Caco-2 (cell line): ENCODE data around the gene SWAP70. TPM values are rescaled to one million over a fixed set of nuclear protein-coding genes. Genes with fewer than 3 reads are reported as not detected.

Experiments used
- BruUV-seq: library from RNA; stranded (reverse); fragments of 400-500 nt; replicated peaks from 2 replicates; lab custom pipeline; 2021; lab: Mats Ljungman, UMichigan
- CTCF ChIA-PET: fragments of 300-600 bp; sonication (Branson Sonifier 250); formaldehyde crosslinking; loops from one replicate; lab custom pipeline; 2022; ENCODE audit warnings: antibody characterized with exemption; lab: Charles Lee
- POLR2A ChIA-PET: fragments of 300-600 bp; sonication (Branson Sonifier 250); formaldehyde crosslinking; loops from one replicate; lab custom pipeline; 2022; ENCODE audit warnings: antibody characterized with exemption; lab: Charles Lee
- DNase-seq, 2 experiments: peaks; one replicate each; pipeline versions ENCODE4 v3.0.0 to v3.0.0-alpha.2; 2020 to 2022
- H3K27me3 ChIP-seq: replicated peaks from 2 replicates; pipeline ENCODE4 v1.6.0; 2011; ENCODE audit warnings: low read length; ENCODE audit not compliant: control insufficient read depth, insufficient read depth
- H3K36me3 ChIP-seq: 2 replicates; pipeline ENCODE4 v1.5.1; 2011; ENCODE audit warnings: low read length; ENCODE audit not compliant: control insufficient read depth, insufficient read depth
- H3K4me1 ChIP-seq: fragments of 250-450 bp; sonication (Bioruptor Pico); 2 replicates; pipeline ENCODE4 v1.5.1; 2020; ENCODE audit warnings: mild to moderate bottlenecking
- H3K4me3 ChIP-seq: 2 replicates; pipeline ENCODE4 v1.5.1; 2011; ENCODE audit warnings: low read depth, mild to moderate bottlenecking, control low read depth, low read length
- H3K9me3 ChIP-seq: fragments of 250-450 bp; sonication (Bioruptor Pico); 2 replicates; pipeline ENCODE4 v1.5.1; 2020; ENCODE audit warnings: mild to moderate bottlenecking, moderate library complexity
- H3K27ac Mint-ChIP-seq: one replicate; pipeline ENCODE4 v1.8.0; 2022; ENCODE audit warnings: mixed read lengths; ENCODE audit not compliant: unreplicated experiment
- H3K27me3 Mint-ChIP-seq: one replicate; pipeline ENCODE4 v1.8.0; 2022; ENCODE audit warnings: mixed read lengths; ENCODE audit not compliant: insufficient read depth, unreplicated experiment
- H3K36me3 Mint-ChIP-seq: one replicate; pipeline ENCODE4 v1.8.0; 2022; ENCODE audit warnings: mild to moderate bottlenecking, mixed read lengths; ENCODE audit not compliant: insufficient read depth, unreplicated experiment
- H3K4me1 Mint-ChIP-seq: one replicate; pipeline ENCODE4 v1.8.0; 2022; ENCODE audit warnings: low read depth, mixed read lengths; ENCODE audit not compliant: unreplicated experiment
- H3K4me3 Mint-ChIP-seq: one replicate; pipeline ENCODE4 v1.8.0; 2022; ENCODE audit warnings: mild to moderate bottlenecking, moderate library complexity, mixed read lengths; ENCODE audit not compliant: unreplicated experiment
- H3K9me3 Mint-ChIP-seq: one replicate; pipeline ENCODE4 v1.8.0; 2022; ENCODE audit warnings: mixed read lengths; ENCODE audit not compliant: unreplicated experiment
- intact Hi-C: fragments of 100-400 bp; cut with micrococcal nuclease; formaldehyde crosslinking; loops from one replicate; pipeline ENCODE4 v1.10.0; 2022; ENCODE audit not compliant: unreplicated experiment
- total RNA-seq: library from RNA; stranded (reverse); gene quantifications from 2 replicates; pipeline ENCODE4 v1.2.3, GENCODE V29; 2022
- TF ChIP-seq, protein P1 (sequence below), 2 experiments: fragments of 200-600 bp in 1 of 2; IDR thresholded peaks; 1 replicate in 1 of 2; 2 replicates in 1 of 2; pipeline versions ENCODE4 v1.5.1 to v1.8.0; 2011 to 2022; ENCODE audit warnings: antibody characterized with exemption in 1 of 2, control low read depth in 1 of 2, inconsistent platforms in 1 of 2, low read depth in 1 of 2, low read length in 1 of 2, mild to moderate bottlenecking in 1 of 2, moderate library complexity in 1 of 2; ENCODE audit not compliant: insufficient read depth in 1 of 2, severe bottlenecking in 1 of 2, unreplicated experiment in 1 of 2

Gene SWAP70
- total RNA-seq, 1 experiment from 2014 or later, result 42.4 TPM

GRCh38 chr11:9753021-9753420 is 89.1 kb downstream of the SWAP70 start:
- H3K4me1 ChIP-seq, result no peaks in the 10 kb centered on the region
- no peaks in the 10 kb centered on the region for H3K27me3 ChIP-seq
- no peaks in the 10 kb centered on the region for H3K9me3 Mint-ChIP-seq
- no TSS peak for BruUV-seq
- no peak for DNase-seq
- H3K36me3 ChIP-seq, result peaks cover 2% of the 10 kb centered on the region
- no peak overlapping the region for H3K4me3 ChIP-seq
- peaks cover 22% of the 10 kb centered on the region for H3K4me1 Mint-ChIP-seq
- H3K4me3 Mint-ChIP-seq, result no peak overlapping the region
- H3K27me3 Mint-ChIP-seq, result no peaks in the 10 kb centered on the region
- CTCF ChIA-PET, result no interaction called here
- peak overlapping the region; percentile 29 for H3K27ac Mint-ChIP-seq
- intact Hi-C loops, result loop anchor here (10.0 kb wide), 2 partner anchors 72 to 432 kb away; no protein-coding TSS in a partner anchor
- H3K36me3 Mint-ChIP-seq, result peaks cover 69% of the 10 kb centered on the region
- POLR2A ChIA-PET, result no interaction called here
- TF ChIP-seq, protein P1, sequence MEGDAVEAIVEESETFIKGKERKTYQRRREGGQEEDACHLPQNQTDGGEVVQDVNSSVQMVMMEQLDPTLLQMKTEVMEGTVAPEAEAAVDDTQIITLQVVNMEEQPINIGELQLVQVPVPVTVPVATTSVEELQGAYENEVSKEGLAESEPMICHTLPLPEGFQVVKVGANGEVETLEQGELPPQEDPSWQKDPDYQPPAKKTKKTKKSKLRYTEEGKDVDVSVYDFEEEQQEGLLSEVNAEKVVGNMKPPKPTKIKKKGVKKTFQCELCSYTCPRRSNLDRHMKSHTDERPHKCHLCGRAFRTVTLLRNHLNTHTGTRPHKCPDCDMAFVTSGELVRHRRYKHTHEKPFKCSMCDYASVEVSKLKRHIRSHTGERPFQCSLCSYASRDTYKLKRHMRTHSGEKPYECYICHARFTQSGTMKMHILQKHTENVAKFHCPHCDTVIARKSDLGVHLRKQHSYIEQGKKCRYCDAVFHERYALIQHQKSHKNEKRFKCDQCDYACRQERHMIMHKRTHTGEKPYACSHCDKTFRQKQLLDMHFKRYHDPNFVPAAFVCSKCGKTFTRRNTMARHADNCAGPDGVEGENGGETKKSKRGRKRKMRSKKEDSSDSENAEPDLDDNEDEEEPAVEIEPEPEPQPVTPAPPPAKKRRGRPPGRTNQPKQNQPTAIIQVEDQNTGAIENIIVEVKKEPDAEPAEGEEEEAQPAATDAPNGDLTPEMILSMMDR (IDR thresholded peaks at IDR 0.05; ENCODE audit: insufficient read depth in 1 of 2, low read depth in 1 of 2, low read length in 1 of 2, severe bottlenecking in 1 of 2, unreplicated experiment in 1 of 2), result no peak
- 0 out of 2 replicates have a peak, but pooled peaks cover 3% of the 10 kb centered on the region for H3K9me3 ChIP-seq

- BruUV-seq, result no TSS peak
- intact Hi-C loops, result loop anchor here (10.0 kb wide), 2 partner anchors 71 to 431 kb away; no protein-coding TSS in a partner anchor
- peak overlapping the region; percentile 29 for H3K27ac Mint-ChIP-seq
Measured at GRCh38 chr11:9754010-9754471, 90.2 kb downstream of the SWAP70 start.

DNA sequence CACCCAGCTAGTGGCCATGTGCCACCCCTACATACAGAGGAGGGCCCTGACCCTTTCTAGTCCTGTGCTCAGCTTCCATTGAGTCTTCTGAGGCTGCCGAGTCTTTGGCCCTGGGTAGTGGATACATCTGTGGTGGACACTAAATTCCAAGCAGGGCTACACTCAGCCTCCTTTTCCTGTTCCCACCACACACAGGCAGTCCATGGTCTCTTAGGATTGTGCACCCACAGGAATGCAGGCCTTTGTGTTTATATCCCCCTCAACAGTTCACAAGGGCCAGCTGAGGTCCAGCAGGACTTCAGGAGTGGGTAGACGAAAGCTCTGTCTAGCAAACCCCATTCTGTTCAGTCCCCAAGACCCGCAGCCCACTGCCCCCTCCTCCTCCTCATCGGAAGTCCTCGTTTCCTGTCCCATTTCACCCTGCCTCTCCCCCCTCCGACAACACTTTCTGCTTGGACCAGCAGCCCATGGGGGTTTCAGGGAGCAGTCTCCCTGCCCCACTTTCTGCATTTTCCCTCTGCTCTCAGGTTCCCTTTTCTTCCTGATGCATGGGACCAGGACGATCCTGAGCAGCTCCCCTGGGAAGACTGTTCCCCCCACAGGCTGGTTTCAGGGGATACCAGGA is 91.8 kb downstream of the SWAP70 start:
- no peaks in the 10 kb centered on the region for H3K9me3 Mint-ChIP-seq
- TF ChIP-seq, protein P1 (IDR thresholded peaks at IDR 0.05; ENCODE audit: insufficient read depth in 1 of 2, low read depth in 1 of 2, low read length in 1 of 2, severe bottlenecking in 1 of 2, unreplicated experiment in 1 of 2), result no peak
- Histone ChIP-seq H3K4me1 (peaks cover 12% of the 10 kb centered on the region), H3K4me3 (no peak overlapping the region), H3K27me3 (no peaks in the 10 kb centered on the region), H3K36me3 (no peaks in the 10 kb centered on the region), H3K9me3 (0 out of 2 replicates have a peak, but pooled peaks cover 3% of the 10 kb centered on the region)
- no peak overlapping the region for H3K4me3 Mint-ChIP-seq
- CTCF ChIA-PET, result interaction anchor here (0.6 kb wide), 1 partner anchor 549 kb away, joined by 6 read pairs; the partner anchor contains the start of gene ADM
- peaks cover 45% of the 10 kb centered on the region for H3K36me3 Mint-ChIP-seq
- H3K27me3 Mint-ChIP-seq, result no peaks in the 10 kb centered on the region
- intact Hi-C loops, result loop anchor here (10.0 kb wide), 2 partner anchors 69 to 429 kb away; no protein-coding TSS in a partner anchor
- BruUV-seq, result no TSS peak
- no peak for DNase-seq
- H3K27ac Mint-ChIP-seq, result peak overlapping the region; percentile 45
- H3K4me1 Mint-ChIP-seq, result peaks cover 19% of the 10 kb centered on the region
- POLR2A ChIA-PET, result no interaction called here

More at GRCh38 chr11:9754010-9754471, 90.2 kb downstream of the SWAP70 start:
- Histone ChIP-seq H3K9me3 (0 out of 2 replicates have a peak, but pooled peaks cover 3% of the 10 kb centered on the region), H3K36me3 (peaks cover 2% of the 10 kb centered on the region), H3K27me3 (no peaks in the 10 kb centered on the region), H3K4me3 (no peak overlapping the region), H3K4me1 (no peaks in the 10 kb centered on the region)
- H3K4me1 Mint-ChIP-seq, result peaks cover 22% of the 10 kb centered on the region
- H3K27me3 Mint-ChIP-seq, result no peaks in the 10 kb centered on the region
- no peak overlapping the region for H3K4me3 Mint-ChIP-seq
- DNase-seq, result no peak
- TF ChIP-seq, protein P1 (IDR thresholded peaks at IDR 0.05; ENCODE audit: insufficient read depth in 1 of 2, low read depth in 1 of 2, low read length in 1 of 2, severe bottlenecking in 1 of 2, unreplicated experiment in 1 of 2), result no peak
- ChIA-PET CTCF (no interaction called here), POLR2A (interaction anchor here (0.5 kb wide), 1 partner anchor 652 kb away, joined by 3 read pairs; no protein-coding TSS in a partner anchor)
- peaks cover 62% of the 10 kb centered on the region for H3K36me3 Mint-ChIP-seq
- no peaks in the 10 kb centered on the region for H3K9me3 Mint-ChIP-seq
